Activated T-cell treated with anti-CD3 and anti-CD28 coated beads for 24 hours (primary cell): ENCODE measurements around the gene PLEKHH2.
A peak's percentile ranks its signal among the peaks of the same experiment; 100 is the strongest.
"Not testable (repeated sequence)": the region's sequence is repeated elsewhere in the genome, so short reads cannot be mapped to it uniquely, and the experiment has no call there.

Source experiments
- DNase-seq: peaks from one replicate; pipeline ENCODE4 v3.0.0-alpha.2; 2020; ENCODE audit warnings: low read depth

Gene PLEKHH2

DNA sequence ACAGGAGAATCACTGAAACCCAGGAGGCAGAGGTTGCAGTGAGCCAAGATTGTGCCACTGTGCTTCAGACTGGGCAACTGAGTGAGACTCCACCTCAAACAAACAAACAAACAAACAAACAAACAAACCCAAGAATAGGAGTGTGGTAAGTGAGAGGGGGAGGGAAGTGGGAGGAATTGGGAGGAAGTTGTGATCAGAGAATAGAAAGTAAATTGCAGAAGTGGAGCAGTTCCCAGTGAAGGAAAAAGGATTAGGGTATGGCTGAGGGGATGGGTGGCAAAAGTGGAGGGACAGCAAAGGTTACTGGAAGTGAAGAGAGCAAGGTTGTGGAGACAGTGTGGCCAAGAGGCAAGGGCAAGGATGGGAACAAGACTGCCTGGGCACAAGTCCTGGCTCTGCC, 80.3 kb downstream of the PLEKHH2 start:
- no peak for DNase-seq

DNA sequence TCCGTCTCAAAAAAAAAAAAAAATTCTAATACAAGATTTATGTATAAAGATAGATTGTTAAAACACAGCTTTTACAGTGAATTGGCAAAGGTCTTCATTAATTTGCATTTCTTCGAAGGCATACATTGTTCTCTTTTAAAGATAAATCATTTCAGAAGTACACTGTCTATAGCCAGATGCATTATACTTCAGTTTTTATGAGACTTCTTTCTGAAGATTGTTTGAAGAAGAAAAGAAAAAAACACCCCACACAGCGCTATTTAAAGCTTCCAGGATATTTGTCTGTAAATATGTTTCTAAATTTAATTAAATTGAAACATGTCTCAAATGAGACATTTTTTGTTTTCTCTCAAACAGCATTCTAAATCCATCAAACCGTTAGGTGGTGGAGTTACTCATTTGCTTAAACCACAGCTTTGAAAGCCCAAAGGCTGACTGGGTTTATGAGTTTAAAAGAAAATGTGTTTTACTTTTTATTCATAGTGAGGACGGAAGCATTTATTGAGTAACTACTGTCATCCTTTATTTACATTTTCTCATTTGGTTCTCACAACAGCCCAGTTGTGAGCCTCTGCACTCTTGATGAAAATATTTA, 81.6 kb downstream of the PLEKHH2 start:
- no peak for DNase-seq

GRCh38 chr2:43724728-43725526, 87.9 kb downstream of the PLEKHH2 start:
- DNase-seq: no peak

DNA sequence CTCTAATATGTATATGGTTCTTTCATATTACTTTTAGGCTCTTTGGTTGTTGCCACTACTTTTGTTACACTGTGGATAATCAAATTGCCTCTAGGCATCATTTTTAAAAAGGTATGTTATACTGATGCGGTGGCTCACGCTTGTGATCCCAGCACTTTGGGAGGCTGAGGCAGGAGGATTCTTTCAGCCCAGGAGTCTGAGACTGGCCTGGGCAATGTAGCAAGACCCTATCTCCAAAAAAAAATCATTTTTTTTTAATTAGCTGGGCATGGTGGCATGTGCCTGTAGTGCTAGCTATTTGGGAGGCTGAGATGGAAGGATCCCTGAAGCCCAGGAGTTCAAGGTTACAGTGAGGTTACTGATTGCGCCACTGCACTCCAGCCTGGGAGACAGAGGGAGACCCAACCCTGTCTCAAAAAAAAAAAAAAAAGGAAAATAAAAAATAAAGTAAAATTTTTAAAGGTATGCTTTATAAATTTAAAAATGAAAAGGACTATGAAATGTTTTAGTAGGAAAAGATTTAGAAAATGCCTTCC, 88.7 kb downstream of the PLEKHH2 start:
- DNase-seq: no peak

GRCh38 chr2:43726961-43727633, 90.0 kb downstream of the PLEKHH2 start:
- not testable (repeated sequence) for DNase-seq

DNA sequence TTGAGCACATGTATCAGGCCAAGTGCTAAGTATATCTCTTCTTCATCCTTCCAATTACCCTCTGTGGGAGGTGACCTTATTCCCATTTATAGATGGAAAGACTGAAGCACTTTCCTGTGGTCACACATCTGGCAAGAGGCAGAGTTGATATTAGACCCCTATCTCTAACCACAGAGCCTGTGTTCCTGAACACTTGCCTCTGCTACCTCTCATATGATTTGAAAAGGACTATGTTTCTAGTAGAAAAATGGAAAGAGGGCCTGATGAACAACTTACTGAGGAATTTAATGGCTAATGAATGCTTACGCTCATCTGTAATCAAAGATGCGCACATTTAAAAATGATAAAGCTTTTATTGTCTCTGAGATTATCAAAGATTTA, 90.6 kb downstream of the PLEKHH2 start:
- no peak for DNase-seq

GRCh38 chr2:43729491-43730174, 92.6 kb downstream of the PLEKHH2 start:
- DNase-seq: no peak

GRCh38 chr2:43731211-43731610, 94.2 kb downstream of the PLEKHH2 start:
- DNase-seq: no peak

DNA sequence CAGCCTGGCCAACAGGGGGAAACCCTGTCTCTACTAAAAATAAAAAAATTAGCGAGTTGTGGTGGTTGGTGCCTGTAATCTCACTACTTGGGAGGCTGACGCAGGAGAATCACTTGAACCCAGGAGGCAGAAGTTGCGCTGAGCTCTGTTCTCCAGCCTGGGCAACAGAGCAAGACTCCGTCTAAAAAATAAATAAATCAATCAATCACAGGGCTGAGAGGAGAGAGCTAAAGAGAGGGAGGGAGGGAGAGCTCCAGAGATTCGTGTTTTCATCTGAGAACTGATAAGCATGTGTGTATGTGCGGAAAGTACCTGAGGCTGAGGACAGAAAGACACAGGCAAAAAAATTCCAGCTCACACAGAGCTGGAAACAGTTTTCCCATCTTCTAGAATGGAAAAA, 99.6 kb downstream of the PLEKHH2 start:
- DNase-seq: no peak

- no peak for DNase-seq
Measured at GRCh38 chr2:43737097-43737854, 100.2 kb downstream of the PLEKHH2 start.

DNA sequence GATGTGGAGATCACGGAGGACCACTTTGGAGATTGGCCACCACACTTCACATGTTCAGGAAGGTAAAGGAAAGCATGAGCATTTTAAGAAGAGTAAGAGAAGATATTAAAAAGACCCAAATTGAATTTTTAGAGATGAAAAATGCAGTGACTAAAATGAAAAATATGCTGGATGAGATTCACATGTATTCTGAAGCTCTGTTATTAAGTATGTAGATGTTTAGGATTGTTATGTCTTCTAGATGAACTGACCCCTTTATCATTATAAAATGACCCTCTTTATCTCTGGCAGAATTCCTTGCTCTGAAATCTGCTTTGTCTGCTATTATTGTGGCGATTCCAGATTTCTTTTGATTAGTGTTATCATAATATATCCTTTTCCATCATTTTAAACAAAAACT, 100.8 kb downstream of the PLEKHH2 start:
- DNase-seq: no peak

GRCh38 chr2:43738257-43738656, 101.2 kb downstream of the PLEKHH2 start:
- no peak for DNase-seq

GRCh38 chr2:43743706-43744105, 106.6 kb downstream of the PLEKHH2 start:
- DNase-seq: no peak

GRCh38 chr2:43745457-43745856, 108.4 kb downstream of the PLEKHH2 start:
- DNase-seq: no peak

GRCh38 chr2:43748333-43748732, 111.3 kb downstream of the PLEKHH2 start:
- DNase-seq: peak; percentile 14

GRCh38 chr2:43749583-43749982, 112.5 kb downstream of the PLEKHH2 start:
- no peak for DNase-seq

DNA sequence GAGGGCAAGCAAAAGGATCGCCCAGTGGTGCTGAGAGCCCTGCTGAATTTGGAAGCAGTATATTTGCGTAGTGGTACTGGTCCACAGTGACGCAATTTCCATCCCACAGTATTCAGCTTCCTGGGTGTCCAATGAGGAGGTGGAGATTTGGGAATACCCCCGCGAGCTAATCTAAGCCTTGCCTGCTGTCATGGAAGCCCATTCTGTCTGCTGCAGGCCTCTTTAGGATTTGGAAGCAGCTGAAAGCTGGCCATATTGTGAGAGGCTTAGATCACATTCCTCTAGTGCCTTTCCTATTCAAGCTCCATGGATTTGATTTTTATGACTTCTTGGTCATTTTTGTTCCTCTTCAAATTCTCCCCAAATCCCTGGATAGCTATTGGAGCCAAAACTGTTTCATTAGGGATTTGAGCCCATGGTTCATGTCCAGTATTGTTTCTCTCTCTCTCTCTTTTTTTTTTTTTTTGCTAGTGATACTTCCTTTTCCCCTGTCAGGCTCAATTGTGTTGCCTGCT, 114.5 kb downstream of the PLEKHH2 start:
- no peak for DNase-seq

GRCh38 chr2:43752302-43752701, 115.2 kb downstream of the PLEKHH2 start:
- no peak for DNase-seq

GRCh38 chr2:43754180-43754579, 117.1 kb downstream of the PLEKHH2 start:
- DNase-seq: no peak

DNA sequence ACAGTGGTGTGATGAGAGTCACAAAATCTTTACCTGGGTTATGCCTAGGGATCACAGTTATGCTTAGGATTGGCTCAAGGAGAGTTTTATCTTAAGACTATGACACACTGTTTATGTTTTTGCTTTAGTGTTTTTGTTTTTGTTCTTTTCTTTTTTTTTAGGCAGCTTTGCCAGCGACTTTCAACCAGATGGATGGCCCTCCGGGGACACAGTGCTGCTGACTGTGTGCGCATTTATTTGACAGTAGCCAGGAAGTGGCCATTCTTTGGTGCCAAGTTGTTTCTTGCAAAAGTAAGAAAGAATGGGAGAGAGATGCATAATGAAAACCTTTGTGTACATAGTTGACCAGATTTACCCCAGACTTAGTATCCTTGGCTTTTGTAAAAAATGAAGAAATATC, 121.7 kb downstream of the PLEKHH2 start:
- no peak for DNase-seq

- no peak for DNase-seq
Measured at GRCh38 chr2:43759195-43759594, 122.1 kb downstream of the PLEKHH2 start.
